Fibroblast of gingiva (primary cell): ENCODE results near the gene GAK.
"Not testable (repeated sequence)": the region's sequence is repeated elsewhere in the genome, so short reads cannot be mapped to it uniquely, and the experiment has no call there.

Experiments used
- DNase-seq: peaks from one replicate; pipeline ENCODE4 v3.0.0-alpha.2; 2011; ENCODE audit warnings: low read depth

Gene GAK

GRCh38 chr4:931960-932712 is at the start of gene GAK, which contains the start of gene TMEM175:
TSS of gene GAK (minus strand) at chr4:932316. CDS start at chr4:932187, 129 bp downstream.
TSS of gene TMEM175 (plus strand) at chr4:932460. CDS start at chr4:947740, 15,280 bp downstream.
- peak; percentile 92 for DNase-seq

GRCh38 chr4:978957-979701 is 47.0 kb upstream of the GAK start:
- DNase-seq = peak; percentile 35

- not testable (repeated sequence) for DNase-seq
These were observed 43.9 kb upstream of the GAK start for GRCh38 chr4:976016-976415.

- no peak for DNase-seq
These were observed 42.6 kb upstream of the GAK start for GRCh38 chr4:974668-975067.

GRCh38 chr4:973431-974397 is 41.6 kb upstream of the GAK start, which contains the start of gene DGKQ:
TSS of gene DGKQ (minus strand) at chr4:973569. CDS start at chr4:973482, 87 bp downstream.
- peak; percentile 79 for DNase-seq

- no peak for DNase-seq
These were observed 40.7 kb upstream of the GAK start for GRCh38 chr4:972651-973424.

GRCh38 chr4:971666-972500 is 39.8 kb upstream of the GAK start:
- no peak for DNase-seq

GRCh38 chr4:970854-971520 is 38.9 kb upstream of the GAK start:
- no peak for DNase-seq

- DNase-seq = no peak
These were observed 38.1 kb upstream of the GAK start for GRCh38 chr4:970046-970745.

GRCh38 chr4:968621-969394 is 36.7 kb upstream of the GAK start:
- no peak for DNase-seq

- DNase-seq = no peak
These were observed 36.1 kb upstream of the GAK start for GRCh38 chr4:968221-968620.

- no peak for DNase-seq
These were observed 35.3 kb upstream of the GAK start for GRCh38 chr4:967113-968104.

- no peak for DNase-seq
These were observed 34.4 kb upstream of the GAK start for GRCh38 chr4:966266-967112.

- DNase-seq = no peak
These were observed 33.6 kb upstream of the GAK start for GRCh38 chr4:965766-966134.

- DNase-seq = no peak
These were observed 33.1 kb upstream of the GAK start for GRCh38 chr4:965048-965765.
